Peyer's patch (tissue), 4 donors: ENCODE measurements around the gene B3GNT5.

ENCODE experiments used
- CTCF ChIP-seq, 6 experiments: fragments of 450-650 bp in 4 of 6; fragments of 200-600 bp in 2 of 6; sonication (generic) in 1 of 6; IDR thresholded peaks; one replicate each; pipeline ENCODE4 v1.5.1; 2017 to 2019; ENCODE audit warnings: antibody characterized with exemption in 6 of 6, mild to moderate bottlenecking in 3 of 6, moderate library complexity in 1 of 6
- POLR2A ChIP-seq, 2 donors: fragments of 450-650 bp; IDR thresholded peaks; one replicate each; pipeline ENCODE4 v1.5.1; 2017; ENCODE audit warnings: antibody characterized with exemption in 2 of 2, mild to moderate bottlenecking in 2 of 2, moderate library complexity in 2 of 2

- TF ChIP-seq CTCF (IDR thresholded peaks at IDR 0.05) (no peak), POLR2A (IDR thresholded peaks at IDR 0.05) (no peak)
These were observed 45.7 kb downstream of the B3GNT5 start for GRCh38 chr3:183298701-183299153.
